ENCODE measurements around the gene SPRY4.
"Not testable (repeated sequence)": the region's sequence is repeated elsewhere in the genome, so short reads cannot be mapped to it uniquely, and the experiment has no call there.

SPRY4 gene

GRCh38 chr5:142333749-142334148, 8.9 kb upstream of the SPRY4 start:
- DNase-seq = not testable (repeated sequence)

GRCh38 chr5:142330444-142330843, 5.6 kb upstream of the SPRY4 start:
- no peak for DNase-seq

- DNase-seq = no peak
These were observed 5.2 kb upstream of the SPRY4 start for GRCh38 chr5:142330026-142330425.

GRCh38 chr5:142327111-142327842, 2.5 kb upstream of the SPRY4 start:
- DNase-seq = no peak

- no peak for DNase-seq
These were observed 1.7 kb upstream of the SPRY4 start for GRCh38 chr5:142326480-142326938.

- DNase-seq = peak; percentile 61
These were observed 1.1 kb upstream of the SPRY4 start for GRCh38 chr5:142325725-142326479.

- DNase-seq = no peak
These were observed 518 bp downstream of the SPRY4 start for GRCh38 chr5:142324136-142324870.

GRCh38 chr5:142323480-142324135, 1.2 kb downstream of the SPRY4 start:
- no peak for DNase-seq

- no peak for DNase-seq
These were observed 1.9 kb downstream of the SPRY4 start for GRCh38 chr5:142322747-142323479.

- DNase-seq = no peak
These were observed 2.4 kb downstream of the SPRY4 start for GRCh38 chr5:142322403-142322746.

GRCh38 chr5:142320851-142321560, 3.8 kb downstream of the SPRY4 start:
- no peak for DNase-seq

- DNase-seq = no peak
These were observed 4.4 kb downstream of the SPRY4 start for GRCh38 chr5:142320430-142320738.

GRCh38 chr5:142319560-142320429, 5.0 kb downstream of the SPRY4 start:
- no peak for DNase-seq

GRCh38 chr5:142319105-142319504, 5.7 kb downstream of the SPRY4 start:
- DNase-seq = no peak

- DNase-seq = no peak
These were observed 7.1 kb downstream of the SPRY4 start for GRCh38 chr5:142317753-142318152.

GRCh38 chr5:142317173-142317572, 7.6 kb downstream of the SPRY4 start:
- DNase-seq = no peak

GRCh38 chr5:142316681-142317080, 8.1 kb downstream of the SPRY4 start:
- no peak for DNase-seq

GRCh38 chr5:142316051-142316450, 8.8 kb downstream of the SPRY4 start:
- DNase-seq = peak; percentile 56

- no peak for DNase-seq
These were observed 9.5 kb downstream of the SPRY4 start for GRCh38 chr5:142315096-142315900.

- DNase-seq = no peak
These were observed 10.2 kb downstream of the SPRY4 start for GRCh38 chr5:142314606-142315005.

All from amniotic stem cell (primary cell).